GM18868 (cell line): ENCODE data around the gene TM4SF4.

Experiments used
- ATAC-seq: cut with Tn5 transposase; IDR thresholded peaks from one replicate; pipeline ENCODE4 v1.9.1; 2021; ENCODE audit warnings: mild to moderate bottlenecking, moderate library complexity; ENCODE audit not compliant: unreplicated experiment

The TM4SF4 gene

GRCh38 chr3:149542375-149543312 is 68.1 kb downstream of the TM4SF4 start:
- ATAC-seq, result no peak

- ATAC-seq, result no peak
Observed at GRCh38 chr3:149545049-149545448, 70.6 kb downstream of the TM4SF4 start.

- ATAC-seq, result no peak
Observed at GRCh38 chr3:149547413-149547812, 72.9 kb downstream of the TM4SF4 start.

- ATAC-seq, result no peak
Observed at GRCh38 chr3:149547954-149548668, 73.6 kb downstream of the TM4SF4 start.

DNA sequence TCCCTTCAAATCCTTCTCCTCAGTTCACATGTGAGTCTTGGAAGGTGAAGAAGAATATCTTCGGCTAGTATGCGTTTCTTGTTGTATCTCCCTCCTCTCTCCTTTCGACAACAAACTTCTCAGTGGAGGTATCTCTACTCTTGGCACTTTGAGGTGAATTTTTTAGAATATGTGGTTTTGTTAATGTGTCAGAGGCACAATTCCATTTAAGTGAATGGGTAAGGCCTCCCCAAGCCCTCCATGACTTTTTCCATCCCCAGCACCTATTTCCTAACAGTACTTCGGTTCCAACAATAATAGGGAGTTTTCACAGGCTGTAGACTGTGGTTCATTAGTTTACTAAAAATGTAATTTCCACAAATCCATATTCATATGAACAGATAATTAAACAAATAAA is 74.2 kb downstream of the TM4SF4 start:
- no peak for ATAC-seq

DNA sequence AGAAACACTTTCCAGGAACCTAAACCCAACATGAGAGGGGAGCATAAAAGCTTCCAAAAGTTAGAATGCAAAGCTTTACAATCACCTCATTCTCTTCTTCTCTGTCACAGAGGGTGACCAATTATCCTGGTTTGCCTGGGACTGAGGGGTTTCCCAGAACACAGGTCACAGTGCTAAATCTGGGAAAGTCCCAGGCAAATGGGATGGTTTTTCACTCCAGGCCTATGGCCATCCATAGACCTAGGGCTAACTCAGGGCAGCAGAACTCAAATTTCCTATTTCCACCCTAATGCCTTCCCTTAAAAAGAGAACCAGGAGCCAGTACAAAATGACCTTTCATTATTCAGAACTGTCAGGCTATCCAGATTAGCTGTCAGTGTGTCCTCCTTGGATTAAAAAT is 77.0 kb downstream of the TM4SF4 start:
- ATAC-seq, result no peak

DNA sequence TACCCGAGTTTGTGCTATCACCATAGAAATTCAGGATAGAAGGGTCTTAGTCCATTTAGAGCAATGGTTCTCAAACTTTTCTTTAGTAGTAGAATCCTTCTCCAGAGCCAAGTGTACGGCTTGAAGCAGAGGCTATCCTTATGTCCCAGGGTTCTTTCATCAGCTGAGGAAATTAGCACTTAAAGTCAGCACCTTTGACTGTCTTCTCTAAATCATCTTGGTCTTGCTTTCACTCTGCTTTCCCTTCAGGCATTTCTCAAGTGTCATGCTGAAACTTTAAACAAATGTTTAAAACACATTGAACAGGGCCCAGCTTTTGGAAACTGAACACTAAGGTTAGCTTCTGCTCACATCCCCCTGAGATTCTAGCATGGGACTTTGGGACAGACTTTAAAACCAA is 78.2 kb downstream of the TM4SF4 start:
- no peak for ATAC-seq
